Pancreas (tissue), 10 donors: ENCODE data around the gene NIF3L1. TPM values are rescaled to one million over a fixed set of nuclear protein-coding genes. Genes with fewer than 3 reads are reported as not detected.

Experiments
- ATAC-seq, 4 donors: fragments of 200-7000 bp; cut with Tn5 transposase; one replicate each; pipeline versions ENCODE4 v1.8.0 to v1.9.1; 2020; ENCODE audit warnings: mild to moderate bottlenecking in 4 of 4, moderate library complexity in 4 of 4
- DNase-seq, 6 donors: peaks; one replicate each; pipeline ENCODE4 v3.0.0-alpha.2; 2020
- FAIRE-seq: peaks from 2 replicates; lab custom pipeline; 2012; peaks lifted over from hg19 to GRCh38; lab: Jason Lieb, UNC
- H3K27ac ChIP-seq, 4 donors: fragments of 200-600 bp; sonication (generic); 1 replicate in 3 of 4; 2 replicates in 1 of 4; pipeline versions ENCODE4 v1.5.0 to v1.8.0; 2020
- H3K27me3 ChIP-seq, 4 donors: fragments of 200-600 bp; one replicate each; pipeline ENCODE4 v1.8.0; 2021
- H3K36me3 ChIP-seq, 3 donors: fragments of 200-600 bp; sonication (generic) in 1 of 3; one replicate each; pipeline versions ENCODE4 v1.5.0 to v1.8.0; 2020 to 2021
- H3K4me1 ChIP-seq, 3 donors: fragments of 200-600 bp; one replicate each; pipeline ENCODE4 v1.8.0; 2021
- H3K4me3 ChIP-seq, 4 donors: fragments of 200-600 bp; sonication (generic) in 2 of 4; one replicate each; pipeline versions ENCODE4 v1.5.0 to v1.8.0; 2020 to 2021
- H3K9me3 ChIP-seq, 4 donors: fragments of 200-600 bp; one replicate each; pipeline ENCODE4 v1.8.0; 2021
- CTCF ChIP-seq, 4 donors: fragments of 200-600 bp; sonication (generic) in 3 of 4; IDR thresholded peaks; one replicate each; pipeline versions ENCODE4 v1.5.0 to v1.8.0; 2021; ENCODE audit warnings: antibody characterized with exemption in 4 of 4
- WGBS, 2 donors: extraction: QIAGEN DNeasy Blood & Tissue Kit; methylation state at CpG; one replicate each; pipeline ENCODE4 v1.1.7; 2013; 5-methylcytosine and 5-hydroxymethylcytosine counted together
- intact Hi-C, 3 donors: fragments of 100-400 bp; cut with DNase I; formaldehyde crosslinking; loops; one replicate each; pipeline versions ENCODE4 v1.11.1 to v1.14.2; 2022
- polyA plus RNA-seq, 2 donors: library from polyadenylated mRNA; stranded (reverse); fragments of 200-250 nt; gene quantifications; one replicate each; pipeline ENCODE4 v1.2.3, GENCODE V29; 2013
- total RNA-seq, 6 donors: library from RNA; stranded (reverse); fragmentation: NEBNext Ultra II Directional in 4 of 6; extraction: Animal tissue kit (Norgen Biotek cat#: 25700) in 4 of 6; gene quantifications; one replicate each; pipeline versions ENCODE4 v1.2.1 to v1.2.4, GENCODE V29; 2021 to 2023
- donor health status: healthy with polysubstance abuse.
- donor health status: DM: no; HTN: no; CAD: no; lungs with moderate emphysema.
- donor health status: DM: no; HTN: no; CAD: no.
- donor health status: control.
- donor health status: control.
- donor health status: Bipolar disorder and iron deficiency.
- donor health status: DM: yes; HTN: yes; CAD: no.
- donor health status: DM: no; HTN: no; CAD: no.
- donor health status: DM: no; HTN: no; CAD: no.
- donor health status: DM: yes; HTN: yes; CAD: no.

The NIF3L1 gene
- total and polyA plus RNA-seq, 8 donors = 5.9 to 14.9 (median 8.8) TPM

- Histone ChIP-seq H3K4me3 (no peak overlapping the region), H3K9me3 (no peaks in the 10 kb centered on the region), H3K27ac (no peak overlapping the region), H3K27me3 (no peaks in the 10 kb centered on the region), H3K36me3 (peaks cover 0 to 24% (median 2%) of the 10 kb centered on the region in 3 donors), H3K4me1 (no peaks in the 10 kb centered on the region)
- TF ChIP-seq CTCF (IDR thresholded peaks at IDR 0.05) = no peak
- no peak for ATAC-seq
- FAIRE-seq = no peak
- no peak for DNase-seq
- intact Hi-C loops = no loop called here
- 52 to 58% methylated on average over 3 of the region's 3 CpGs for WGBS, 2 donors
Measured at GRCh38 chr2:200950378-200950777, 61.2 kb downstream of the NIF3L1 start.

Other genes starting within 250 kb of the NIF3L1 start
- gene BZW1, start 77.5 kb upstream of the NIF3L1 start, total RNA-seq = 10 to 100 TPM; 35.6 to 85.7 (median 60.1) TPM
- 10 to 100 TPM in 1 of 2 donors, 1 to 10 TPM in 1; 9.7 to 33.3 TPM for gene BZW1, start 77.5 kb upstream of the NIF3L1 start, polyA plus RNA-seq
- gene CLK1, start 24.7 kb upstream of the NIF3L1 start, total RNA-seq = 10 to 100 TPM; 45.0 to 78.2 (median 59.5) TPM
- 100 to 1,000 TPM; 502 to 573 TPM for gene CLK1, start 24.7 kb upstream of the NIF3L1 start, polyA plus RNA-seq
- gene PPIL3, start 294 bp upstream of the NIF3L1 start, total RNA-seq = 10 to 100 TPM in 3 of 6 donors, 1 to 10 TPM in 3; 7.2 to 15.1 (median 10.7) TPM
- gene PPIL3, start 294 bp upstream of the NIF3L1 start, polyA plus RNA-seq = 10 to 100 TPM; 11.1 to 21.8 TPM
- 10 to 100 TPM; 11.1 to 17.8 (median 14.4) TPM for gene ORC2, start 74.3 kb downstream of the NIF3L1 start, total RNA-seq
- gene ORC2, start 74.3 kb downstream of the NIF3L1 start, polyA plus RNA-seq = 1 to 10 TPM; 9.2 to 9.3 TPM
- 10 to 100 TPM in 3 of 6 donors, 1 to 10 TPM in 3; 7.2 to 14.5 (median 9.6) TPM for gene HYCC2, start 182.3 kb downstream of the NIF3L1 start, total RNA-seq
- gene HYCC2, start 182.3 kb downstream of the NIF3L1 start, polyA plus RNA-seq = 1 to 10 TPM; 4.2 to 4.7 TPM
- 10 to 100 TPM; 14.8 to 36.7 (median 26.6) TPM for gene NDUFB3, start 182.6 kb downstream of the NIF3L1 start, total RNA-seq
- 10 to 100 TPM; 23.2 to 42.5 TPM for gene NDUFB3, start 182.6 kb downstream of the NIF3L1 start, polyA plus RNA-seq
- 100 to 1,000 TPM in 1 of 6 donors, 10 to 100 TPM in 5; 37.0 to 101 (median 56.6) TPM for gene CFLAR, start 226.8 kb downstream of the NIF3L1 start, total RNA-seq
- gene CFLAR, start 226.8 kb downstream of the NIF3L1 start, polyA plus RNA-seq = 10 to 100 TPM; 34.6 to 37.1 TPM